T-helper 17 cell (primary cell): ENCODE measurements around the gene CUX1. TPM values are rescaled to one million over a fixed set of nuclear protein-coding genes. Genes with fewer than 3 reads are reported as not detected.

Source experiments
- ATAC-seq: fragments of 150-1000 bp; cut with Tn5 transposase; 2 replicates; pipeline ENCODE4 v1.10.0; 2021; ENCODE audit warnings: mild to moderate bottlenecking, moderate library complexity
- DNase-seq, 3 donors: peaks; one replicate each; pipeline versions ENCODE4 v3.0.0 to v3.0.0-alpha.2; 2020 to 2021
- H3K9me3 ChIP-seq: one replicate; pipeline ENCODE4 v1.7.0; 2013; ENCODE audit warnings: low read length, mild to moderate bottlenecking; ENCODE audit not compliant: control insufficient read depth, poor library complexity, severe bottlenecking
- H3K27ac Mint-ChIP-seq: one replicate; pipeline ENCODE4 v1.8.0; 2022; ENCODE audit warnings: mild to moderate bottlenecking, moderate library complexity, mixed read lengths
- H3K27me3 Mint-ChIP-seq: one replicate; pipeline ENCODE4 v1.8.0; 2022; ENCODE audit warnings: mixed read lengths
- H3K36me3 Mint-ChIP-seq: one replicate; pipeline ENCODE4 v1.8.0; 2022; ENCODE audit warnings: low read depth, mixed read lengths
- H3K4me1 Mint-ChIP-seq: one replicate; pipeline ENCODE4 v1.8.0; 2022; ENCODE audit warnings: mild to moderate bottlenecking, mixed read lengths
- H3K4me3 Mint-ChIP-seq: one replicate; pipeline ENCODE4 v1.8.0; 2022; ENCODE audit warnings: mild to moderate bottlenecking, moderate library complexity, mixed read lengths
- total RNA-seq, 4 donors: library from RNA in 2 of 4; stranded (reverse) in 2 of 4; gene quantifications; one replicate each; pipeline ENCODE4 v1.2.3 and lab custom pipeline; 2022 to 2026

Gene CUX1
- total RNA-seq, 2 donors from 2014 or later, result 35.6 to 52.8 TPM

DNA sequence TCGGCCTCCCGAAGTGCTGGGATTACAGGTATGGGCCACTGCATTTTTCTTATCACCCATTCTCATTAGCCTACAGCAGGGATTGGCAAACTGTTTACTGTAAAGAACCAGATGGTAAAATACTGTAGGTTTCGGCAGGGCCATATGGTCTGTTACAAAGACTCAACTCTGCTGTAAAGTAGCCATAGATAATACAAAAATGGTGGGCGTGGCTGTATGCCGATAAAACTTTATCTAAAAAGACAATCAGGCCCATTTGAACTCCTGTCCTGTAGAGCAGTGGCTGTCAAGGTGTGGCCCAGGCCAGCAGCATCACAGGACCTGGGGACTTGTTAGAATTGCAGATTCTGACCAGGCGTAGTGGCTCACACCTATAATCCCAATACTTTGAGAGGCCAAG is 134.3 kb downstream of the CUX1 start:
- DNase-seq, result no peak
- Mint-ChIP-seq H3K4me3 (no peak overlapping the region), H3K27ac (no peak overlapping the region), H3K27me3 (no peaks in the 10 kb centered on the region), H3K36me3 (no peaks in the 10 kb centered on the region), H3K4me1 (peaks cover 10% of the 10 kb centered on the region)
- no peaks in the 10 kb centered on the region for H3K9me3 ChIP-seq
- no peak for ATAC-seq

DNA sequence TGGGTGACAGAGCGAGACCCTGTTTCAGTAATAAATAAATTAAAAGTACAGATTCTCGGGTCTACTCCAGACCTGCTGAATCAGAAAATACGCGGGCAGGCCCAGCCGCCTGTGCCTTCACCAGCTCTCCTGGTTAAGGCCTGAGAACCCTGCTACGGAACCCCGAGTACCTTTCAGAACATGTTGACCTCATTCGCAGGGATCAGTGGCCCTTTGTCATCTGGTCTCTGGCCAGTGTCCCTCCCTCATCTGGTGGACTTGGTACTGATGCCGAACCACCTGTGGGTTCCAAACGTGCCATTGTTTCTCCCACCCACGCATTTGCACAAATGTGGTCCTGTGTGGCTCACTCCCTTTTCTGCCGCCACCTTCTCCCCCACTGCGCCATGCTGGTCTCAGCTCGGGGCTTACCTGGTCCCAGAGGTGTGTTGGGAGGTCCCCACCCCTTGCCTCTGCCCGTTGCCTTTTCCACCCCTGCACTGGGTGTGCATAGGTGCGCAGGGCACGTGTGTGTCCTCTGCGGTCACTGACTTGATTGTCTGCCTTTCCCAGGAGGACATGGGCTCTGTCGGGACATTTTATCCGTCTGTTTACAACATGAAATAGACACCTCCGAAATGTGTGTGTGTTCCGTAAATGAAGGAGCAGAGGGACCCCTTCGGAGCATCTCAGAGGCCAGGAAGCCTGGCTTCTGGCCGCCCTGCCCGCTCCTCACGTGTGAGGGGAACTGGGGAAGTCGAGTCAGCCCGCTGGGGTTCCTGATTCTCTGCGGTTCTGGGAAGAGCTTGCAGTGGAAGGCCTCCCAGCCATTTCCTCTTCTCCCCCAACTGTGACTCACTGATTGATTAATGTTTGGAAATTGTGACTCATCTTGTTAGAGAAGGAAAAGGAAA is 135.2 kb downstream of the CUX1 start:
- no peaks in the 10 kb centered on the region for H3K27me3 Mint-ChIP-seq
- no peaks in the 10 kb centered on the region for H3K9me3 ChIP-seq
- no peak overlapping the region for H3K27ac Mint-ChIP-seq
- DNase-seq (no peak), ATAC-seq (no peak)
- H3K36me3 Mint-ChIP-seq, result no peaks in the 10 kb centered on the region
- H3K4me1 Mint-ChIP-seq, result peaks cover 14% of the 10 kb centered on the region
- no peak overlapping the region for H3K4me3 Mint-ChIP-seq

DNA sequence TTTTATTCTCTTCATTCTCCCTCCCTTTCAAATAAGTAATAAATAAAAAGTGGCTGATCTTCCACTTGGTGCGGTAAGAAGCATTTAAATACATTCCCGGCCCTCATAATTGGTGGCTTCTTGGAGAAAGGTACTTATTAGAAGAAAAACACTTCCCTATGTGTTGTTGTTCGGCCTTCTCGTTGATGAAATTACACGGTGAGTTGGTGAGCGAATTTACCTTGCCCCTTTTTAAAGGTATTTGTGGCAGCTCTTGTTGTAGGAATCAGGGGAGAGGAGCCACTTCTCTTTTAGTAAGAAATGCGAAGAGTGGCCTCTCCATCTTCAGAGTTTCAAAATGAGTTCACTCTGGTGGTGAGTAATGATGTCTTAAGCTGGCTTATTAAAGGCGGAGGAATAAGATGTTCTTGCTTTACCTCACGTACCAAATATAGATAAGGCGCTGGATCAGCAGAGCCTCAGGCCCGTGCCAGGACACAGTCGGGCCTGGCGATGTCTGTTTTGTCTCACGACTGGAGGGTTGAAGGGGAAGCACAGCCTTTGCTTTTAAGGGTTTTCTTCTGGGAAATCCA is 135.9 kb downstream of the CUX1 start:
- H3K27ac Mint-ChIP-seq, result no peak overlapping the region
- no peak overlapping the region for H3K4me3 Mint-ChIP-seq
- peaks cover 17% of the 10 kb centered on the region for H3K4me1 Mint-ChIP-seq
- no peak for ATAC-seq
- DNase-seq, result no peak
- H3K36me3 Mint-ChIP-seq, result no peaks in the 10 kb centered on the region
- H3K9me3 ChIP-seq, result no peaks in the 10 kb centered on the region
- H3K27me3 Mint-ChIP-seq, result no peaks in the 10 kb centered on the region

DNA sequence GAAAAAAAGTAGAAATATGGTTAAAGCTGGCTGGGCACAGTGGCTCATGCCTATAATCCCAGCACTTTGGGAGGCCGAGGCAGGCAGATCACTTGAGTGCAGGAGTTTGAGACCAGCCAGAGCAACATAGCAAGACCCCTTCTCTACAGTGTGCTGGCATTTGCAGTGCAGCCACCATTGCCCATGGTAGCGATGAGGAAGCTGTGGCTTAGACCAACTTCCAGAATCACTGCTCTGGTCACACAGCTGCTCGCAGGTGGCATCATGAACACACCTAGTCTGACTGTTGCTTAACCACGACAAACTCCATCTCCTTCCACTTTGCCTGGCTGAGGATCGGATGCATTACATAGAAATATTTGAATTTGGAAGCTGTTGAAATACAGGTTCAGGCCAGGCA is 137.1 kb downstream of the CUX1 start:
- H3K27ac Mint-ChIP-seq, result no peak overlapping the region
- H3K4me3 Mint-ChIP-seq, result no peak overlapping the region
- H3K36me3 Mint-ChIP-seq, result no peaks in the 10 kb centered on the region
- H3K4me1 Mint-ChIP-seq, result peaks cover 17% of the 10 kb centered on the region
- H3K9me3 ChIP-seq, result no peaks in the 10 kb centered on the region
- DNase-seq (no peak), ATAC-seq (no peak)
- H3K27me3 Mint-ChIP-seq, result no peaks in the 10 kb centered on the region

DNA sequence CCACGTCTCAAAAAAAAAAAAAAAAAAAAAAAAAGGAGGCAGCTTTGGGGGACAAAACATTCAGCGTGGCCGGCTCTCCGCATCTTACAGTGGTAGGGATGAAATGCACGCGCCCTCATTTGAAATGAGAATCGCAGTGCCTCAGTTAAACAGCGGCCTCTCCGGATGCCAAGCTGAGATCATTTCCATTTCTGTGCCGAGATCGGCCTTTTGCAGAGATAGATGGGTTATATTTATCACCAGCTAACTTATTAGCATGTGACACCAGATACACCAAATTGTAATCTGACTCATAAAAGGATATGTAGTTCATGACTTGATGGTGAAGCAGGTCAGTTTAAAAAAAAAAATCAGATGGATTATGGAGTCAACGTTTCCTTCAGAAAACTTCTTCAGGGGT is 138.7 kb downstream of the CUX1 start:
- no peaks in the 10 kb centered on the region for H3K36me3 Mint-ChIP-seq
- ATAC-seq, result no peak
- H3K4me3 Mint-ChIP-seq, result no peak overlapping the region
- H3K4me1 Mint-ChIP-seq, result peaks cover 20% of the 10 kb centered on the region
- DNase-seq, result no peak
- no peak overlapping the region for H3K27ac Mint-ChIP-seq
- H3K9me3 ChIP-seq, result no peaks in the 10 kb centered on the region
- no peaks in the 10 kb centered on the region for H3K27me3 Mint-ChIP-seq

DNA sequence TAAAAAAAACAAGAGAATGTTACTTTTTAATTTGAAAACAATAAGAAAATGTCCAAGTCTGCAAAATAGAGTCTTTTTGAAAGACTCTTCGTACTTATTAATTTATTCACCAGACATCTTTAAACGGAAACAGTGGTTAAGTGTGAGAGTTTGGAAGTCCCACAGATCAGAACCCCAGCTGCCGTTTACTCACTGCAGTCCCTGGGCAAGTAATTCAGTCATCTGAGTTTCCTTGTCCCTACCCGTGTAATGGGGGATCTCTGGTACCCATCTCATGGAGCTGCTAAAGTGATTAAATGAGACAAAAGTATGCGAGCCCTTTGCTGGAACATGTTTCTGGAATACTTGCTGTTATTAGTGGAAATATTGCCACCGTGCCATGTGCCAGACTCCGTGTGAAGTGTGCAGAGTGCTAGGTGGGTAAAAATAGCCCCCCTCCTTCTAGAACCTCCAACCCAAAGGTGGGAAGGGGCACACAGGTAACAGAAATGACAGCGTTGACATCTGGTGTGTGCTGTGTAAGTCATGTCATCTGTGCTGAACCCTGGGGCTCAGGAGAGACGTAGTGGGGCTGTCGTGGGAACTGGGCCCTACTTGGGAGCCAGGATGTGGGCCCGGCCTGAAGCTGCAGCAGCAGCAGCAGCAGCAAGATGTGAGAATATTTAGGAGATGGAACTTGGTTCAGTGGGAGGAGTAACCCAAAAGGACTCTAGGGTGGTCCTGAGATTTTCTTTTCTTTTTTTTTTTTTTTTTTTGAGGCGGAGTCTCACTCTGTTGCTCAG is 140.5 kb downstream of the CUX1 start:
- DNase-seq (no peak), ATAC-seq (no peak)
- H3K4me3 Mint-ChIP-seq, result no peak overlapping the region
- no peaks in the 10 kb centered on the region for H3K9me3 ChIP-seq
- no peaks in the 10 kb centered on the region for H3K36me3 Mint-ChIP-seq
- peaks cover 20% of the 10 kb centered on the region for H3K4me1 Mint-ChIP-seq
- H3K27ac Mint-ChIP-seq, result no peak overlapping the region
- no peaks in the 10 kb centered on the region for H3K27me3 Mint-ChIP-seq

DNA sequence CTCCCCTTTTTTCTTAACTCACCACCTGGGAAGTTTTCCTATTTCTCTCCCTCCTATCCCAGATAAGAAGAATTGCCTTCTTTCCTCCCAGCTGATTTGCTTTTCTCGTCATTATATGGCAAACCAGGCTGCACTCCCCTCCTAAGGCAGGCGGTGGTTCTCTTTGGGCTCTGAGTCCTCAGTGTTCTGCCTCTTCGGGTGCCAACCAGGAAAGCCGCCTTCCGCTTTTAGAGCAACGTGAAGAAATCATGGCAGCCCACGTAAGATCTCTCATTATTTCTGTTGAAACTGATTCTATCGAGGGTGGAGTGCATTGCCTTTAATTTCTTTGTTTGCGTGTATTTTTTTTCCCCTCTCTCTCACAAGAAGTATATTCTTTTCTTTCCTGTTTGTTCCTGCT is 141.9 kb downstream of the CUX1 start:
- ATAC-seq (no peak), DNase-seq (no peak)
- H3K4me1 Mint-ChIP-seq, result peaks cover 21% of the 10 kb centered on the region
- H3K9me3 ChIP-seq, result no peaks in the 10 kb centered on the region
- peak overlapping the region; percentile 21 for H3K27ac Mint-ChIP-seq
- H3K27me3 Mint-ChIP-seq, result no peaks in the 10 kb centered on the region
- H3K36me3 Mint-ChIP-seq, result no peaks in the 10 kb centered on the region
- H3K4me3 Mint-ChIP-seq, result no peak overlapping the region

DNA sequence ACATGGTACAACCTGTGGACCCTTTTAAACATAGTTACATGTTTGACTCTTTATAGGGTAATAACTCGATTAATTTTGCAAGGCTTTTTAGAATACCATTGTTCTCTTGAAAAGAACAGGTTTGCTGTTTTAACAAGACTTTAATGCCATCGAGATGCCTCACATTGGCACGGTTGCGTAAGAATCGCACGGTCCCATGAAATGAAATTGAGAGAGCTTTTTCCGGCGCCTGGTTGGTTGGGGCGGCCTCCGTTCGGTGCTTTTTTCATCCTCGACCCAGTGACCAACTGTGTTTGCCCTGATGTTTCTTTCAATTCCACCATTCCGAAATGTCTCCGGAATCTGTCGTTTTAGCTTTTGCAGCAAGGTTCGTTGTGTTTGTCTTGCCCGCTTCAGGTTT is 142.4 kb downstream of the CUX1 start:
- H3K36me3 Mint-ChIP-seq, result no peaks in the 10 kb centered on the region
- DNase-seq (no peak), ATAC-seq (no peak)
- no peaks in the 10 kb centered on the region for H3K9me3 ChIP-seq
- H3K27me3 Mint-ChIP-seq, result no peaks in the 10 kb centered on the region
- no peak overlapping the region for H3K4me3 Mint-ChIP-seq
- H3K27ac Mint-ChIP-seq, result no peak overlapping the region
- peaks cover 17% of the 10 kb centered on the region for H3K4me1 Mint-ChIP-seq

DNA sequence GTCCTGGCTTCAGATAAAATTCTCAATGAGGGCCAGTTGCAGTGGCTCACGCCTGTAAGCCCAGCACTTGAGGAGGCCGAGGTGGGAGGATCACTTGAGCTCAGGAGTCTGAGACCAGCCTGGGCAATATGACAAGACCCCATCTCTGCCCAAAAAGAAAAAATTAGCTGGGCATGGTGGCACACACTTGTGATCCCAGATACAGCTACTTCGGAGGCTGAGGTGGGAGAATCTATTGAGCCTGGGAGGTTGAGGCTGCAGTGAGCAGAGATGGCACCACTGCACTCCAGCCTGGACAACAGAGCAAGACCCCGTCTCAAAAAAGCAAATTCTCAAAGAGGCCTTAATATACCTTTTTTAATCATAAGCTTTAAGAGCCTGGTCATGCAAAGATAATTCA is 142.9 kb downstream of the CUX1 start:
- no peak for DNase-seq

DNA sequence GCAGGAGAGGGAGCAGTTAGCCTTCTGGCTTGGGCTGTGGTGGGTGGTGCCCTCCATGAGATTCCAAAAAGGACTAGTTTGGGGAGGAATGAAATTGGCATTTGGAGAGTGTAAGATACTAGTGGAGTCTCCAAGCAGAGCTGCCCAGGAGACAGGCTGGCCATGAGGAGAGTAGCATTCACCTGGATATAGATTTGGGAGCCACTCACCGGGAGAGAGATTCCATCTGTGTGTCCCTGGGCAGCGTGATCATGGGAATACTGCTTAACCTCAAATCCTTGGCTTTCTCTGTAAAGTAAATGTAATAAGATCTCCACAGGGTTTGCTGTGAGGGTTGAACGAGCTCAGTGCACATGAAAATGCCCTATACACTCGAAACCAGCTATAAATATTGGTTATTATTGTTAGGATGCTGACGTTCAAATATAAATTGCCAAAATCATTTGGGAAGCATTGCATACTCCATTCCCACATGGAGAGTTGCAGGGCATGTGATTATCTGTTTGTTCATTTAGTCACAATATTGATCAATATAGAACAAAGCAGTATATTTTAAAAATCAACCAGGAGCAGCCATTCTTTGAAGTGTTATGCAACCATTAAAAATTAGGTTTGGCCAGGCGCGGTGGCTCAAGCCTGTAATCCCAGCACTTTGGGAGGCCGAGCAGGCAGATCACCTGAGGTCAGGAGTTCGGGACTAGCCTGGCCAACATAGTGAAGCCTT is 143.7 kb downstream of the CUX1 start:
- peaks cover 17% of the 10 kb centered on the region for H3K4me1 Mint-ChIP-seq
- no peak overlapping the region for H3K4me3 Mint-ChIP-seq
- no peaks in the 10 kb centered on the region for H3K27me3 Mint-ChIP-seq
- DNase-seq (no peak), ATAC-seq (no peak)
- no peaks in the 10 kb centered on the region for H3K36me3 Mint-ChIP-seq
- H3K9me3 ChIP-seq, result no peaks in the 10 kb centered on the region
- H3K27ac Mint-ChIP-seq, result no peak overlapping the region

More for the DNA sequence above, 142.9 kb downstream of the CUX1 start:
- no peak for ATAC-seq
- H3K4me3 Mint-ChIP-seq, result no peak overlapping the region
- H3K9me3 ChIP-seq, result no peaks in the 10 kb centered on the region
- peaks cover 17% of the 10 kb centered on the region for H3K4me1 Mint-ChIP-seq
- no peaks in the 10 kb centered on the region for H3K27me3 Mint-ChIP-seq
- H3K27ac Mint-ChIP-seq, result no peak overlapping the region
- no peaks in the 10 kb centered on the region for H3K36me3 Mint-ChIP-seq

DNA sequence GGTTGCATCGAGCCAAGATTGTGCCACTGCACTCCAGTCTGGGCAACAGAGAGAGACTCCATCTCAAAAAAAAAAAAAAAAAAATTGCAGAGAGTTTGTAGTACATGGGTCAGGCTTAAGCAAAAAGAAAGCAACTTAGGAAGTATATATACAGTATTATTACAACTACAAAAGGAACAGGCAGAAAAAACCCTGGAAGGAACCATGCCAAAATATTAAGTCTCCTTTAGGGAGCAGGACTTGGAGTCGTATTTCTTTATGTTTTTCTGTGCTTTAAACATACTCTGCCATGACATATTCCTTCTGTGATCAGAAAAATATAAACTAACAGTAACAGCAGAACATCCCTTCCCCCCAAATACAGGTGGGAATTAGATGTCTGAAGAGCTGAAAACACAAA is 144.4 kb downstream of the CUX1 start:
- no peak overlapping the region for H3K4me3 Mint-ChIP-seq
- ATAC-seq, result no peak
- H3K27me3 Mint-ChIP-seq, result no peaks in the 10 kb centered on the region
- H3K9me3 ChIP-seq, result no peaks in the 10 kb centered on the region
- peaks cover 17% of the 10 kb centered on the region for H3K4me1 Mint-ChIP-seq
- no peak overlapping the region for H3K27ac Mint-ChIP-seq
- no peaks in the 10 kb centered on the region for H3K36me3 Mint-ChIP-seq
- DNase-seq, result no peak

DNA sequence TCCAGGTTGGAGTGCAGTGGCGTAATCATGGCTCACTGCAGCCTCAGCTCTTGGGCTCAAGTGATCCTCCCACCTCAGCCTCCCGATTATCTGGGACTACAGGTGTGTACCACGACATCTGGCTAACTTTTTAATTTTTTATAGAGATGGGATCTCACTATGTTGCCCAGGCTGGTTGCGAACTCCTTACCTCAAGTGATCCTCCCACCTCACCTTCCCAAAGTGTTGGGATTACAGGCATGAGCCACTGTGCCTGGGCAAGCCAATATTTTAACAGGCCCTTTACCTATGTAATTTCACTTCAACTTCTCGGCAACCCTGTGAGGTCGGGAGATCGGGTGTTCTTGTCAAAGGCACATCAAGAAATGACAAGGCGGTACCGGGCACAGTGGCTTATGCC is 146.3 kb downstream of the CUX1 start:
- DNase-seq (no peak), ATAC-seq (no peak)
- no peaks in the 10 kb centered on the region for H3K27me3 Mint-ChIP-seq
- H3K9me3 ChIP-seq, result no peaks in the 10 kb centered on the region
- peaks cover 10% of the 10 kb centered on the region for H3K4me1 Mint-ChIP-seq
- H3K27ac Mint-ChIP-seq, result no peak overlapping the region
- H3K36me3 Mint-ChIP-seq, result no peaks in the 10 kb centered on the region
- H3K4me3 Mint-ChIP-seq, result no peak overlapping the region
